Measurements from ENCODE around the gene CFAP119.

Gene CFAP119

DNA sequence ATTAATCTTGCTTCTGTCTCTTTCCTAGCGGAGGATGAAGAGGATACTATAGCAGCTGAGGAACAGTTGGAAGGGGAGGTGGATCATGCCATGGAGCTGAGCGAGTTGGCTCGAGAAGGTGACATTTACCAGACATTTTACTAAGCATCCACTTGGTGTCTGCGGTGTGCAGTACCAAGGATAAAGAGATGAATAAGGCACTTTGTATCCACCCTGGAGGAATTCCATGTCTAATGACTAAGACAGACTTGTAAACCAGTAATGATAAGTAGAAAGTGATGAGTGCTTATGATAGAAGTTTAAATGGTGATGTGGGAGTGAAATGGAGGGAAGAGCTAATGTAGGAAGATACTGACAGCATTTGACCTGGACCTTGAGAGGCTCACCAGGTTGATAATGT, 50.9 kb downstream of the CFAP119 start:
- DNase-seq (ENCODE audit: low spot score), result no peak
